Activated naive CD8-positive, alpha-beta T cell treated with anti-CD3 and anti-CD28 coated beads, Interleukin-2, amount 50 U/mL, for 16 hours (primary cell): ENCODE measurements around the gene TMEM169.

ENCODE experiments used
- DNase-seq: peaks from one replicate; pipeline ENCODE4 v3.0.0-alpha.2; 2020; ENCODE audit warnings: low read depth, low spot score

The TMEM169 gene

DNA sequence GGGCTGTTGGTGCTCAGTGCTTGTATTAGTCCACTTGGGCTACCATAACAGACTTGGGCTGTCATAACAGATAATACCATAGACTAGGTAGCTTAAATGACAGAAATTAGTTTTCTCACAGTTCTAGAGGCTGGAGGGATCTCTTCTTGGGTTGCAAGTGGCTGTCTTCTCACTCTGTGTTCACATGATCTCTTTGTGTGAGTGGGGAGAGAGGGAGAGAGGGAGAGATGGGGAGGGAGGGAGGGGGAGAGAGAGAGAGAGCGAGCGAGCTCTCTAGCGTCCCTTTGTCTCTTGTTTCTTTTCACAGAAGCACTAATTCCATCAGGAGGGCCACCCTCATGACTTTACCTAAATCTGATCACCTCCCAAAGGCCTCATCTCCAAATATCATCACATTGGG, 23.0 kb downstream of the TMEM169 start:
- DNase-seq, result no peak

DNA sequence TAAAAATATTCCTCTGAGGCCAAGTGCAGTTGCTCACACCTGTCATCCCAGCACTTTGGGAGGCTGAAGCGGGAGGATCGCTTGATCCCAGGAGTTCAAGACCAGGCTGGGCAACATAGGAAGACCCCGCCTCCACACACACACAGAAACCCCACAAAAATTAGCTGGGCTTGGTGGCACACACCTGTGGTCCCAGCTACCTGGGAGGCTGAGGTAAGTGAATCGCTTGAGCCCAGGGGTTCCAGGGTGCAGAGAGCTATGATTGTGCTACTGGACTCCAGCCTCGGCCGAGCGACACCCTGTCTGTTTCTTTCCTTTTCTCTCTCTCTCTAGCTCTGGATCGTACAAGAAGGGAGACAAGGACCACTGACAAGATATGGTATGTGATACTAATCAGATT, 25.6 kb downstream of the TMEM169 start:
- DNase-seq, result no peak

DNA sequence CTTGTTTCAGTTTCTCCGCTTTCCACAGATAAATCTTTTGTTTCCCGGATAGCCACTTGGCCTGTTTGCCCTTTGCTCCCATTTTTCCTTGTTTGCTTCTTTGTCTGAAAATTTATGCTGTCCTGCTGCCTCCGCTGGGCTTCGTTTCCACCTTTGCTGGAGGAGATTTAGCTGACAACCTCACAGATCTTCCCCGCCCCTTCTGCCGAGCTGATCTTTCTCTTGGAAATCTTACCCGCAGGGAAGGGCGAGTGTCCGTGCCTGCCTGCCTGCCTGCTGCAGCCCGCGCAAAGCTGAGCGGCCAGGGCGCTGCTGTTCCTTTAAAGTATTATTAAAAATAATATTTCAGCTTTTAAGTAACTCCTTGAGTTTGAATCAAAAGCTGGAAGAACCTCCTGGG, 26.0 kb downstream of the TMEM169 start:
- no peak for DNase-seq

DNA sequence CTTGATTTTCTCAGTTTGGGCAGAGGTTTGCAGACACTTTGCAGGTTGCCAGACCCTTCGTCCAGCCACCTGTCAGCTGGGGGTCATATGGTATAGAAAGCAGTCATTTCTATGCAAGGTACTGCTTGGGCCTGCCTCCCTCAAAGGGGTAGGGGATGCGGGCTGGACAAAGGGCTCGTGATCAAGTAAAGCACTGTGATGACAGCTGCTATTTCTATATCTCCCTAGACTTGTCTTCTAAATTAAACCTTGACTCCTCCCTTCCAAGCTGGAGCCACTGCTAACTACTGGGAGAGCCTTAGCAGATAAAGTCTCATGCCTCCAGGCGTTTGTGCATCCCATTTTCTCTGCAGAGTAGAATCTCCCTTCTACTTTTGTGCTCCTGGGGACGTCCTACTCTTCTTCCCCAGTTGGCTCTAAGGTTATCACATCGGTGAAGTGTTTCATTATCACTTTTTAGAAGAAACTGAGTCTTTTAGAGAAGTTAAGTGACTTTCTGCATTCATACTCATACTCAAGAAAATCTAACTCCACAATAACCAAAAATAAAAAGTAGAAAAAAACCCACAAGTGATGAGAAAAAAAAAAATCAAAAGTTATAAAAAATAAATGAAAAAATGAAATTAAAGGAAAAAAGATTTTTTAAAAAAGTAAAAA, 26.7 kb downstream of the TMEM169 start:
- DNase-seq, result no peak

DNA sequence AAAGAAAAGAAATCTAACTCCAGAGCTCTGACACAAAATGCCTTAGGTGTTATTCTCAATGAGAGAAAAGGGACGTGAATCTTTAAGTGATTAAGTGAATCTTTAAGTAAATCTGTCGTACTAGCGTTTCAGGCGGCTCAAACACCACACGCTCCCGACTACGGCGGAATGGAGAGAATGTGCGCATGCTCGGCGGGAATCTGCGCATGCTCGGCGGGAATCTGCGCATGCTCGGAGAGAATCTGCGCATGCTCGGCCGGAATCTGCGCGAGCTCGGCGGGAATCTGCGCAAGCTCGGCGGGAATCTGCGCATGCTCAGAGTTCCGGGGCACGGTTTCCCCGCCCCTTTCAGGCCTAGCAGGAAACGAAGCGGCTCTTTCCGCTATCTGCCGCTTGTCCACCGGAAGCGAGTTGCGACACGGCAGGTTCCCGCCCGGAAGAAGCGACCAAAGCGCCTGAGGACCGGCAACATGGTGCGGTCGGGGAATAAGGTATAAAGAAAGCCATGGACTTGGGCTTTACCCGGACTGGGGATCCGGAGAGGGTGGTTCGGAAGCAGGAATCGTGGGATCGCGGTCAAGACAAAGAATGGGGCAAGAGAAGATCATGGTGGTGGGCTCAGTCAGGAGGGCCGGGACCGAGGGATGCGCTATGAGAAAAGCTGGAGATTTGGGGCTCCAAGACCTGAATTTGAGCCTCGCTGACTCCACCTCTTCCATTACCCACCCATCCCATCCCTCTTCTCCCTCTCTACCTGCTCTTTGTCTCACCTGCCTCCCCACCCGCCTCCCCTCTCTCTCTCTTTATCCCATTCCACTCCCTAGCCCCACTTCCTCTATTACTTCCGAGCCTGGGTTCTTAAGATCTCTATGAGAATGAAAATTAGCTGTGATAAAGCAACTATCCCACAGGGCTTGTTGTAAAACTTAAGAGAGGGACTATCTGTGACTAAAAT, 27.5 kb downstream of the TMEM169 start, which contains the start of gene XRCC5:
Gene XRCC5, plus strand, starts transcription at position 382 of the 955 bp plus-strand sequence. Its CDS starts 89 bp downstream, at position 471.
- DNase-seq, result peak; percentile 92

DNA sequence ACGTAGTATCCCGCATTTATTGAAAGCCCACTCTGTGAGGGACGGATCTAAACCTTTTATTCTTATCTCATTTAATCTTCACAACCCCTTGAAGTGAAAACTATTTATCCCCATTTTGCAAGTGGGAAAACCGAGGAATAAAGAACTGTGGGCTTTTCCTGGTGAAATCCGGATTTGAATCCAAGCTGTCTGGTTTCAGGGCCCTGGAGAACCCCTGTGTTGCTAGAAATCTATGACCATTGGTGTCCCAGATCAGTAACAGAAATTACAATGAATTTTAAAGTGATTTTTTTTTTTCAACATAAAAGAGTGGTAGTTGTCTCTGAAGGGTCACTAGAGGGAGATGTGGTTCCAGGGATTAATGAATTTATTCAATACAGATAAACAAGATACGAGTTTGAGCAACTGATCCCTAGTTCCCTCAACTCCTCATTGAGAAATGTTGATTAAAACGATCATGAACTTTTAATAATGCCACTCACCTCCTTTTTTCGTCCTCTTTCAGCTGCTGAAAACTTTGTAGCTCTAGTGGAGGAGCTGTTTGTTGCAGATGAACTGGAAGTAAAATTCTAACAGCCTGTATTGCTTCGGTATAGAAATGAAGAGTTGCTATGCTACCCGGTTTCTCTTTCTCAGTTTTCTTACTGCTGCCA, 28.4 kb downstream of the TMEM169 start:
- DNase-seq, result no peak

DNA sequence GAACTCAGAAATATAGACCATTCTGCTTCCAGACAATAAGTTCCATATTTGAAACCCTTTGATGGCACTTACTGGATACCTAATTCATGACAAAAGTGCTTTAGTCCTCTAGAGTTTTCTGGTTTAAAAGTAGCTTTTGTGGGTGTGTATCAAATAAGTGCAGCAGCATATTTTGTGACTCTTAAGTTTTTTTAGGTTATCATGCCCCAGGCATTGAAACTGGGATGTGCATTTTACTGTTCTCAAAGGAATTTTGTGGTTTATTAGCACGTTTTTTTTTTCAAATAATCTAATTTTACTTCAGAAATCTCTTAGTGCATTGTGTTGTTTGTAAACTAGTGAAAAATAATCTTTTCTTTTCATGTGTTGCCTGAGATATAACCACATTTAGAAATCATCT, 28.9 kb downstream of the TMEM169 start:
- DNase-seq, result no peak

DNA sequence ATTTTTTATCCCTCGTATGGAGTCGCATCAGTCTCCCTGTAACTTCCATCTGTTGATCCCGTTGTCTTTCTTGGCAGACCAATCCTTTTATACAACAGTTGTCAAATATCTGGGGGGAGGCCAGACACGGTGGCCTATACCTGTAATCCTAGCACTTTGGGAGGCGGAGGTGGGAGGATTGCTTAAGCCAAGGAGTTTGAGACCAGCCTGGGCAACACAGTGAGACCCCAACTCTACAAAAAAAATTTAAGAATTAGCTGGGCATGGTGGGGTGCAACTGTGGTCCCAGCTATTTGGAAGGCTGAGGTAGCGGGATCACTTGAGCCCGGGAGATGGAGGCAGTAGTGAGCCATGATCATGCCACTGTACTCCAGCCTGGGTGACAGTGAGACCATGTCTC, 29.4 kb downstream of the TMEM169 start:
- DNase-seq, result no peak

DNA sequence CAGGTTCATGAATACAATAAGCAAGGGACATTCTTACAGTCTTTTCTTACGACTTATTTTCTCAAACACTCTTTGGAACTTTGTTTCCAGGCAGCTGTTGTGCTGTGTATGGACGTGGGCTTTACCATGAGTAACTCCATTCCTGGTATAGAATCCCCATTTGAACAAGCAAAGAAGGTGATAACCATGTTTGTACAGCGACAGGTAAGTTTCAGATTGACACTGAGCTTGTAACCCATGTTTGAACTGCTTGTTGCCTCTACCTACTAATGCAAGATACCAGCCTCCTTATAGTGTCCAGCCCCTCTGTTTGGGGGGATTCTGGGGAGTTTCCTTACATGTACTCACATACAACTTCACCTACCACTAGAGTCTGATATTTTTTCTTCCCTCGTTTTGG, 31.2 kb downstream of the TMEM169 start:
- DNase-seq, result no peak

DNA sequence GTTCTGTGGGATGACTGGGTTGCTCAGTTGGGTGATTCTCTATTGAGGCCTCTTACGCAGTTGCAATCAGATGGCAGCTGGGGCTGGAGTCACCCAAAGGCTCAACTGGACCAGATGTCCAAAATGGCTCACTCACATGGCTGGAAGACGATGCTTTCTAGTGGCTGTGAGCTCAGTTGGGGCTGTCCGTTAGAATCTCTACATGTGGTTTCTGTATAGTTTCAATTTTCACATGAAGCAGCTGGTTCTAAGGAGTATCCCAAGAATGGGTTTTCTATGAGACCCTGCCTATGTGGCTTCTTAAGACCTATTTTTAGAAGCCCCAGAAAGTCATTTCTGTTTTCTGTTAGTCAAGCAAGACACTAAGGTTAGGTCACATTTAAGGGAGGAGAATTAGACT, 31.9 kb downstream of the TMEM169 start:
- DNase-seq, result no peak

DNA sequence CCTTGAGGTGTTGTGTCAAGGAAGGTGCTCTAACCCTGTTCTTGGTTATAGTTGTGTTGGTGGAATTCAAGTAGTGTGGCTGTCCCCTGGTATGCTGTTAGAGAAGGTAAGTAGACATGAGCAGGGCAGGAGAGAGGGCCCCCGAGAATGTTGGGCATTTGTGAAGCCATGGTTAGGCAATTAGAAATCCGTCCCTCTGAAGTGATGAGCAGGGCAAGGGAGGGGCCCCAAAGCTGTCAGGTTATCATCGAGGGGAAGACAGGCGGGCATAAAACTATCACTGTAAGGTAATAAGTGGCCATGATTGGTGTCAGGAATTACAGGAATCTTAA, 32.6 kb downstream of the TMEM169 start:
- no peak for DNase-seq

DNA sequence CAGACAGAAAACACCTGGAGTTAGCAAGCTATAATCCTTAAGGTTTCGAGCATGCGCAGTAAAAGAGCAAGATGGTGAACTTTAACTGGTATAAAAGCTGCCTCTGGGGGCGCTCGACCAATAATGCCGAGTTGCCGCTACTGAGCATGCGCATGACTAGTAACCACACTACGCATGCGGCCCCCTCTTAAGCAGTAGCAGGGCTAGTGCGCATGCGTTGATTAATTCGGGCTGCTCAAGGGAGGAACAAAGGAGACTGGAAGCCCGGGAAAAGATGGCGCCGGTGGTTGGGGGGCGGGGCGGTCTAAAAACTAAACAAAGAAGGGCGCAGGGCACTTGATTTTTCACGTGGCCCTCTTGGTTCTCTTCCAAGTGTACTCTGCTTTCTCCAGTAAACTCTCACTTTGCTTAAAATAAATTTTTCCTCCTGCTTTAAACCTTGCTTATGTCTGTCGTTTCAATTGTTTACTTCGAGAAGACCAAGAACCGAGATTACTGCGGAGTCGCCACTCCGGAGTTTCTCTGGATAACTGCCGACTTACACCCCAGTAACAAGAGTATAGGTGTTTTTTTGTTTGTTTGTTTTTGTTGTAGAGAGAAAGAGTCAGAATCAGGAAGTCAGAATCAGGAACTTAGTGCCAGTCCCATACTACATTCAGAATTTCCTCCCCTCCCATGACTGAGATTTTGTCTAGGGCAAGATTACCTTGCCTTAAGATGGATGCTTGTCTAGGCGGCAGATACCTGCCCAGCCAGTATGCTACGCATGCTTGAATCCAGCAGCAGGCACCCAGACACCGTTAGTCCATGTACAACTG, 33.2 kb downstream of the TMEM169 start:
- peak; percentile 88 for DNase-seq

DNA sequence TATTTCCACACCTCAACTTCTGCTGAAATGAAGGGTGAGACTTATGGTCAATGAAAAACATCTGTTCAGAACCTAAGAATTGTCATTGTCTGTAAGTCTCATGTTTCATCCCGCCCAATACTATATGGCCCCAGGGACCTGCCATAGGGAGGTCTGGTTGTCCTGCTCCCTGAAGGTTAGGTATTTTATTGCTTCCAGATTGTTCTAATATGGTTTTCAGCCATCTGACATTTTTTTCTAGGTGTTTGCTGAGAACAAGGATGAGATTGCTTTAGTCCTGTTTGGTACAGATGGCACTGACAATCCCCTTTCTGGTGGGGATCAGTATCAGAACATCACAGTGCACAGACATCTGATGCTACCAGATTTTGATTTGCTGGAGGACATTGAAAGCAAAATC, 34.7 kb downstream of the TMEM169 start:
- DNase-seq, result no peak

DNA sequence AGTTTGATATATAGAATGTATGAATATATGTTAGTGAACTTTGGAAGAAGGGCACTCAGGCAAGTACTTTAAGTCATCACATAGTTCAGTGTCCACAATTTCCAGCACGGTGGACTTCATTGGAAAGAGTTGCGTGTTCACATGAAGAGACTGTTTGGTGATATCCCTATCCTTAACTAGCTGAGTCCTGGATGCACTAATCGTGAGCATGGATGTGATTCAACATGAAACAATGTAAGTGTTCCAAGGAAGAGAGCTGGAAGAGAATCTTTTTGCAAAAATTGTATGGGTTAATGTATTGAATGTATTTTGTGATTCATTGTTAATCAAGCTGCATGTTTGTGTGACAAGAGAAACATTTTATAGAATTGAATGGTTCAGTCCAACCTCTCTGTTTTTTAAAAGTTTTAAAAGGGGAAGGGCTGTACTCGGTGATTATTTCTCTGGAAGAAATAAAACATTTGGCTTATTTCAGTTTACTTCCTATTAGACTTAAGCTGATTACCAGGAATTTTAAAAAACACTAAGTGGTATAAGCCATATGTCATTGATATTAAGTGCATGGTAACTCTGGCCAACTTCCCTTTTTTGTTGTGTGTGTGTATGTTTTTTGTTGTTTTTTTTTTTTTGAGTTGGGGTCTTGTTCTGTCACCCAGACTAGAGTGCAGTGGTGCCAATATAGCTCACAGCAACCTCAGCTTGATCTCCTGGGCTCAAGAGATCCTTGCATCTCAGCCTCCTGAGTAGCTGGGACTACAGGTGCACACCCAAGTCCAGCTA, 36.0 kb downstream of the TMEM169 start:
- no peak for DNase-seq

DNA sequence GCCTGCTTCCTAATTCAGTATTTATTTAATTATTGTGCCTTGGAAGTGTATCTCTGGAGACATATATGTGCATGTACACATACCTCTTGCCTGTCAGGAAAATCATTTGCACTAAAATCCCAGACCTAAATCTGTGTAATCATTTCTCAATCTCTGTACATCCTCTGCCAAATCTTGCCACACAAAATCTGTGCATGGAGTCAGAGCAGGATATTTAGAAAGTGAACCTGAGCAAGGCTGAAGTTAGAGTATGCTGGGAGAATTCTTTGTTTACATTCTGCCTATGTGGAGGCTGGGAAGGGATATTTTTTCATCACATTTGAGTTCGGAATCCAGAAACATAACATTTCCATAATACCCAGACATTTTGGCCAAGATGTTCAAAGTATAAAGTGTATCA, 36.8 kb downstream of the TMEM169 start:
- DNase-seq, result no peak

DNA sequence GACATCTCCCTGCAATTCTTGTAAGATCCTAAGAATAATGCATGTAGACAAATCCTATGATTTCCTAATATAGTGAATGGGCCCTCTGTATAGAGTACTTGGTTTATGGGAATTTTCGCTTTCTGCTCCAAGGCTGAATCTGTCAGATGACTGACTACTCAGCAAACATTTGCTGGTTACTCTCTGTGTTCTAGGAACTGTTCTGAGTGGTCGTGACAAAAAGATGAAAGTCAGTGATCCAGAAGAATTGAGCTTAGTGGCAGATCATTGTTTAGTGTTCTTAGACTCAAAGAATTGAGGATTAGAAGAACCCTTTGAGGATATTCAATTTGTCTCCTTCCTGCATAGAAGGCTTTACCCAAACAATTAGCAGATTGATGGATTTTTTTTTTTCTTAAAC, 37.4 kb downstream of the TMEM169 start:
- no peak for DNase-seq

DNA sequence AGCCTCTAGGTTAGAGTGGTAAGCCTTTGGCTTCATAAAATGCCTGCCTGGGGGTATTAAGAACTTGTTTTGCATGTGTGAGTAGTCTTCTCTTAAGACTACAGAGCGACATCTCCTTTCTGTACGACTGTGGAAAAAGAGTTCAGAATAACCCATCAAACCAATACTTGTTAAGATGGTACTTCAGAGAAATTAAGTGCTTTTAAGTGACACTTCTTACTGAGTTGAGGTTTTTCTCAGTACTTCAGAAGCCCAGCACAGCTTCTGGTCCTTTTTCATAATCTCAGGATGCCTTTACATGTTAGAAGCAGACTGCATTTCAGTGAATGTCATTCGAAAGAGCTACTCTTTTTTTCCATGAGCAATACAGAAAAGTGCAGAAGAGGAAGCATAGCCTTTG, 38.3 kb downstream of the TMEM169 start:
- no peak for DNase-seq

DNA sequence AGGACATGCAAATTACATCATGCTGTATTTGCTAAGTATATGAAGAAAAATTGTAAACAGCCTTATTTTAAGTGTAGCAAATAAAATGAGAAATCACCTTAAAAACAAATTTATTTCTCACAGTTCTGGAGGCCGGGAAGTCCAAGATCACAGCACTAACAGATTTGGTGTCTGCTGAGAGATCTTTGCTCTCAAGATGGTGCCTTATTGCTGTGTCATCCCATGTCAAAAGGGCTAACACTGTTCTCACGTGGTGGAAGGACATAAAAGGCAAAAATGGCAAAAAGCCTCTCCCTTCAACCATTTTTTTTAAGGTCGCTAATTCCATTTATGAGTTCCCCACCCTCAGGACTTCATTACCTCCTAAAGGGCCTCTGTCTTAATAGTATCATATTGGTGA, 39.5 kb downstream of the TMEM169 start:
- no peak for DNase-seq

DNA sequence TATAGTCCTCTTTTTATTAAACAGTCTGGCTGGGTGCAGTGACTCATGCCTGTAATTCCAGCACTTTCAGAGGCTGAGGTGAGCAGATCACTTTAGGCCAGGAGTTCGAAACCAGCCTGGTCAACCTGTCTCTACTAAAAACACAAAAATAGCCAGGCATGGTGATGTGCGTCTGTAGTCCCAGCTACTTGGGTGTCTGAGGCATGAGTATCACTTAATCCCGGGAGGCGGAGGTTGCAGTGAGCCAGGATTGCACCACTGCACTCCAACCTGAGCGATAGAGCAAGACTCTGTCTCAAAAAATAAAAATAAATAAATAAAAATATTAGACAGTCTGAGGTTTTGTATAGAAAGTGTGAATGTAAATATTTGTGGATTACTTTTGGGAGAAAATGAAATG, 45.2 kb downstream of the TMEM169 start:
- no peak for DNase-seq

DNA sequence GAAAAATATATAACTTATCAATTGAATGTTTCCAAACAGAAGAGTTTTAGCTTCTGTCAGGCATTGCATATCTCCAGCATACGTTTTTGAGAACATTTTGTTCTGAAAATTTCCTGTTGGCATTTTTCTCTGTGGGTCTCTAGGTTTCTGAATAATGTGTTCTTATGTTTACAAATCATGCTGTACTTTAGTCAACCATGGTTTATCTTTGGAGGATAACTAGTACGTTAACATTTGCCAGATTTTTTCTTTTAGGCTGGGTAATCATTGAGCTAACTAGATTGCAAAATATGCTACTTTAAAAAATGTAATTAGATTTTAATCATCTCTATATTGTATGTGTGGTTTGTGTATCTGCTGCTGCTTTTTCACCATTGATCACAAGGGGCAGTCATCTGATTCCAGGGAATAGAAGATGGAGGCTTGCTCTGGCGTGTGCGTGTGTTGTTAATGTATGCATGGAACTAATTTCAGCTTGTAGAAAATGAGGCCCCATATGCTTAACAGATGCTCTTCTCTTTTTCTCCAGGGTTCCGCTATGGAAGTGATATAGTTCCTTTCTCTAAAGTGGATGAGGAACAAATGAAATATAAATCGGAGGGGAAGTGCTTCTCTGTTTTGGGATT, 48.7 kb downstream of the TMEM169 start:
- DNase-seq, result no peak
